Fibroblast of villous mesenchyme (primary cell): ENCODE results near the gene ARHGEF4. TPM values are rescaled to one million over a fixed set of nuclear protein-coding genes. Genes with fewer than 3 reads are reported as not detected.

Experiments
- DNase-seq: peaks from one replicate; pipeline ENCODE4 v3.0.0-alpha.2; 2010; ENCODE audit warnings: low read depth
- H3K4me3 ChIP-seq: 2 replicates; pipeline ENCODE4 v1.5.1; 2011; ENCODE audit warnings: low read depth, mild to moderate bottlenecking, low read length
- total RNA-seq: library from RNA; depleted of rRNA; stranded (reverse); fragments of >200 nt; gene quantifications from 2 replicates; pipeline ENCODE4 v1.2.3, GENCODE V29; 2012
- TF ChIP-seq, protein P1 (sequence below): IDR thresholded peaks from 2 replicates; pipeline ENCODE4 v1.5.1; 2012; ENCODE audit warnings: low read depth, mild to moderate bottlenecking, low read length; ENCODE audit not compliant: insufficient read depth

The ARHGEF4 gene
- total RNA-seq, 1 donor = 0.86 TPM

GRCh38 chr2:130823886-130824491 is 12.7 kb upstream of the ARHGEF4 start:
- no peak overlapping the region for H3K4me3 ChIP-seq
- TF ChIP-seq, protein P1, sequence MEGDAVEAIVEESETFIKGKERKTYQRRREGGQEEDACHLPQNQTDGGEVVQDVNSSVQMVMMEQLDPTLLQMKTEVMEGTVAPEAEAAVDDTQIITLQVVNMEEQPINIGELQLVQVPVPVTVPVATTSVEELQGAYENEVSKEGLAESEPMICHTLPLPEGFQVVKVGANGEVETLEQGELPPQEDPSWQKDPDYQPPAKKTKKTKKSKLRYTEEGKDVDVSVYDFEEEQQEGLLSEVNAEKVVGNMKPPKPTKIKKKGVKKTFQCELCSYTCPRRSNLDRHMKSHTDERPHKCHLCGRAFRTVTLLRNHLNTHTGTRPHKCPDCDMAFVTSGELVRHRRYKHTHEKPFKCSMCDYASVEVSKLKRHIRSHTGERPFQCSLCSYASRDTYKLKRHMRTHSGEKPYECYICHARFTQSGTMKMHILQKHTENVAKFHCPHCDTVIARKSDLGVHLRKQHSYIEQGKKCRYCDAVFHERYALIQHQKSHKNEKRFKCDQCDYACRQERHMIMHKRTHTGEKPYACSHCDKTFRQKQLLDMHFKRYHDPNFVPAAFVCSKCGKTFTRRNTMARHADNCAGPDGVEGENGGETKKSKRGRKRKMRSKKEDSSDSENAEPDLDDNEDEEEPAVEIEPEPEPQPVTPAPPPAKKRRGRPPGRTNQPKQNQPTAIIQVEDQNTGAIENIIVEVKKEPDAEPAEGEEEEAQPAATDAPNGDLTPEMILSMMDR = no peak
- no peak for DNase-seq

DNA sequence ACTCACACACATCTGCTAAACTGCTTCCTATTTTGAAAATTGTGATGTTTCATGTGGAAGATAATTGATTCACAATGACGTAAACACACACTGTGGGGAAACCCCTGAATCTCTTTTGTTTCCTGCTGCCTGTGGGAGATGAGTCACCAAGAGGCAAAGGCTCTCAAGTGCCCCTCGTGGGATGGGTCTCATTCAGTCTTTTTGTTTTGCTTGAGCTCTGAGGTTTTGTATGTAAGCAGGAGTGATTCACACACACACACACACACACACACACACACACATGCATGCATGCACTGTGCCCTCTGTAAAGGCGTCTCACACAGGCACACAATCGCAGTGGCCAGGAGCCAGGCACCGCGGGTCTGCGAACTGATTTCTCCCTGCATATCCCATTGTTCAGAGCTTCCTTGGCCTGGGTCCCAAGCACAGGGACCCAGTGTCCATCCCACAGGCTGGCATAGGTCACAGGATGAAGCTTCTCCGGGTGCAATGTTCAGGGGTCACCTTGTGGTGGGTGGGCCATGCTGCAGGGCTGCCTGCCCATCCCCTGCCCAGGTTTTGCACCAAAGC is 12.1 kb upstream of the ARHGEF4 start:
- TF ChIP-seq, protein P1 = no peak
- peak; percentile 81 for DNase-seq
- H3K4me3 ChIP-seq = no peak overlapping the region

GRCh38 chr2:130825231-130825965 is 11.3 kb upstream of the ARHGEF4 start:
- DNase-seq = no peak
- TF ChIP-seq, protein P1 = no peak
- no peak overlapping the region for H3K4me3 ChIP-seq

GRCh38 chr2:130825966-130826253 is 10.8 kb upstream of the ARHGEF4 start:
- TF ChIP-seq, protein P1 = no peak
- H3K4me3 ChIP-seq = no peak overlapping the region
- DNase-seq = no peak

DNA sequence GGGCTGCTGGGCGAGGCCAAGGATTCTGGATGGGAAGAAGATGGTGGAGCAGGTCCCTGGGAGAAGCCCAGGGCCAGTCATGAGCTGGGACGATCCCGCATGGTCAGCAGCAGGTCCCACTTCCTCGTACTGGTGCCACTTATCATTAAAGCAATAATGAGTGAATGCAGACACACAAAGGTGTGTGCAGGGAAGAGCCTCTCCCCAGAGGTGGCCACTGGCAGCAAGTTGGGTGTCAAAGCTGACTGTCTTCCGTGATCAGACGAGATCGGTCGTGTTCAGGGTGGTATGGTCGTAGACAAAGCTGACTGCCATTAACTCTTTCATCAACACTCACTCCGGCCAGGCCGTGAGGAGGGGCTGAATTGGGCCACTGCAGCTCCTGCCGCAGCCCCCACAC is 10.3 kb upstream of the ARHGEF4 start:
- no peak for DNase-seq
- TF ChIP-seq, protein P1 = no peak
- no peak overlapping the region for H3K4me3 ChIP-seq

GRCh38 chr2:130826821-130827501 is 9.8 kb upstream of the ARHGEF4 start:
- no peak for DNase-seq
- TF ChIP-seq, protein P1 = no peak
- H3K4me3 ChIP-seq = no peak overlapping the region
